Neural cell (in vitro differentiated cells): ENCODE results near the gene MRC2. TPM values are rescaled to one million over a fixed set of nuclear protein-coding genes. Genes with fewer than 3 reads are reported as not detected.

ENCODE experiments used
- H2AFZ ChIP-seq: fragments of 200-600, 300-800 bp; sonication (generic), shearing (Covaris generic); 2 replicates; pipeline ENCODE4 v1.6.0; 2014; ENCODE audit warnings: low read depth, mild to moderate bottlenecking, antibody characterized with exemption, low read length, moderate library complexity
- H3F3A ChIP-seq: fragments of 200-600 bp; shearing (Covaris generic); 2 replicates; pipeline ENCODE4 v1.6.1; 2016; ENCODE audit warnings: mild to moderate bottlenecking, moderate library complexity, mixed read lengths, antibody characterized with exemption, low read length; ENCODE audit not compliant: insufficient read depth, poor library complexity, severe bottlenecking
- H3K27ac ChIP-seq: fragments of 200-600, 300-800 bp; sonication (generic), shearing (Covaris generic); 2 replicates; pipeline ENCODE4 v1.5.1; 2014; ENCODE audit warnings: mild to moderate bottlenecking, low read length, moderate library complexity
- H3K27me3 ChIP-seq: fragments of 300-800, 200-600 bp; sonication (generic), shearing (Covaris generic); 2 replicates; pipeline ENCODE4 v1.6.0; 2014; ENCODE audit warnings: mild to moderate bottlenecking, low read depth, low read length, moderate library complexity; ENCODE audit not compliant: insufficient read depth
- H3K36me3 ChIP-seq: fragments of 300-800, 200-600 bp; sonication (generic), shearing (Covaris generic); 2 replicates; pipeline ENCODE4 v1.5.1; 2014; ENCODE audit warnings: mild to moderate bottlenecking, antibody characterized with exemption, low read length, moderate library complexity; ENCODE audit not compliant: insufficient read depth
- H3K4me2 ChIP-seq: fragments of 300-800, 200-600 bp; sonication (generic), shearing (Covaris generic); 2 replicates; pipeline ENCODE4 v1.6.0; 2014; ENCODE audit warnings: mild to moderate bottlenecking, low read length
- H3K4me3 ChIP-seq: fragments of 300-800, 200-600 bp; sonication (generic), shearing (Covaris generic); 2 replicates; pipeline ENCODE4 v1.5.1; 2014; ENCODE audit warnings: mild to moderate bottlenecking, low read length, moderate library complexity
- H3K79me2 ChIP-seq: fragments of 200-600 bp; shearing (Covaris generic); replicated peaks from 2 replicates; pipeline ENCODE4 v1.6.0; 2014; ENCODE audit warnings: mild to moderate bottlenecking, low read length, moderate library complexity; ENCODE audit not compliant: insufficient read depth
- H3K9ac ChIP-seq: fragments of 300-800, 200-600 bp; sonication (generic), shearing (Covaris generic); 2 replicates; pipeline ENCODE4 v1.6.1; 2016; ENCODE audit warnings: mild to moderate bottlenecking, low read length, mixed read lengths
- H3K9me2 ChIP-seq: fragments of 200-600 bp; shearing (Covaris generic); 2 replicates; pipeline ENCODE4 v1.6.1; 2016; ENCODE audit warnings: mild to moderate bottlenecking, low read length, mixed read lengths; ENCODE audit not compliant: insufficient read depth
- H3K9me3 ChIP-seq: fragments of 200-600, 300-800 bp; sonication (generic), shearing (Covaris generic); 2 replicates; pipeline ENCODE4 v1.6.1; 2016; ENCODE audit warnings: mild to moderate bottlenecking, mixed run types, low read length, moderate library complexity, mixed read lengths
- H4K20me1 ChIP-seq: fragments of 200-600 bp; shearing (Covaris generic); 2 replicates; pipeline ENCODE4 v1.6.1; 2016; ENCODE audit warnings: mild to moderate bottlenecking, mixed run types; ENCODE audit not compliant: insufficient read depth
- CTCF ChIP-seq: fragments of 450-650 bp; IDR thresholded peaks from 2 replicates; pipeline ENCODE4 v1.5.1; 2014; ENCODE audit warnings: antibody characterized with exemption, mild to moderate bottlenecking, moderate library complexity; ENCODE audit not compliant: poor library complexity, severe bottlenecking
- EP300 ChIP-seq: fragments of 450-650 bp; conservative IDR thresholded peaks from 2 replicates; pipeline ENCODE4 v1.6.1; 2014; ENCODE audit warnings: antibody characterized with exemption, mild to moderate bottlenecking, moderate library complexity; ENCODE audit not compliant: poor library complexity, severe bottlenecking
- EZH2 ChIP-seq: fragments of 200-600, 300-800 bp; shearing (Covaris generic), sonication (generic); IDR thresholded peaks from 2 replicates; pipeline ENCODE4 v1.6.1; 2014; ENCODE audit warnings: antibody characterized with exemption, low read length, borderline replicate concordance, mild to moderate bottlenecking; ENCODE audit not compliant: insufficient read depth, poor library complexity, severe bottlenecking
- MXI1 ChIP-seq: fragments of 450-650 bp; conservative IDR thresholded peaks from 2 replicates; pipeline ENCODE4 v1.6.1; 2014; ENCODE audit warnings: antibody characterized with exemption, mild to moderate bottlenecking; ENCODE audit not compliant: poor library complexity, severe bottlenecking
- POLR2AphosphoS5 ChIP-seq: IDR thresholded peaks from 2 replicates; pipeline ENCODE4 v1.6.1; 2012
- RAD21 ChIP-seq: fragments of 450-650 bp; conservative IDR thresholded peaks from 2 replicates; pipeline ENCODE4 v1.6.1; 2014; ENCODE audit warnings: antibody characterized with exemption, mild to moderate bottlenecking, moderate library complexity
- REST ChIP-seq: IDR thresholded peaks from 2 replicates; pipeline ENCODE4 v1.6.1; 2012; ENCODE audit warnings: borderline replicate concordance
- SMC3 ChIP-seq: fragments of 450-650 bp; conservative IDR thresholded peaks from 2 replicates; pipeline ENCODE4 v1.6.1; 2014; ENCODE audit warnings: antibody characterized with exemption, mild to moderate bottlenecking, moderate library complexity; ENCODE audit not compliant: poor library complexity
- TAF1 ChIP-seq: IDR thresholded peaks from 2 replicates; pipeline ENCODE4 v1.6.1; 2012; ENCODE audit warnings: low read depth
- polyA plus RNA-seq: library from polyadenylated mRNA; depleted of rRNA; stranded (reverse); fragments of >200 nt; gene quantifications from 2 replicates; pipeline ENCODE4 v1.2.3, GENCODE V29; 2014

Gene MRC2
- polyA plus RNA-seq, 1 donor from 2014 or later, result 0.36 TPM

- Histone ChIP-seq H3K4me2 (no peak overlapping the region), H3K9me3 (no peaks in the 10 kb centered on the region), H3K27ac (no peak overlapping the region), H3K9me2 (no peaks in the 10 kb centered on the region), H2AFZ (no peak overlapping the region), H3K4me3 (no peak overlapping the region), H3K36me3 (no peaks in the 10 kb centered on the region), H3K27me3 (no peaks in the 10 kb centered on the region), H3K9ac (no peak overlapping the region), H3K79me2 (peaks cover 17% of the 10 kb centered on the region), H3F3A (no peaks in the 10 kb centered on the region), H4K20me1 (no peaks in the 10 kb centered on the region)
- TF ChIP-seq POLR2AphosphoS5 (no peak), MXI1 (no peak), CTCF (no peak), EP300 (no peak), SMC3 (no peak), EZH2 (no peak), REST (no peak), RAD21 (no peak), TAF1 (no peak)
Observed at GRCh38 chr17:62700964-62701705, 73.7 kb downstream of the MRC2 start.

- H3K27me3 ChIP-seq, result no peaks in the 10 kb centered on the region
- no peak overlapping the region for H2AFZ ChIP-seq
- peaks cover 18% of the 10 kb centered on the region for H3K79me2 ChIP-seq
- no peak overlapping the region for H3K9ac ChIP-seq
- H3K4me3 ChIP-seq, result no peak overlapping the region
- no peak for TF ChIP-seq EP300
- no peak for TF ChIP-seq CTCF
- no peak for TF ChIP-seq REST
- TF ChIP-seq EZH2, result no peak
- no peak for TF ChIP-seq POLR2AphosphoS5
- TF ChIP-seq RAD21, result no peak
- TF ChIP-seq SMC3, result no peak
- TF ChIP-seq TAF1, result no peak
- no peaks in the 10 kb centered on the region for H4K20me1 ChIP-seq
- no peaks in the 10 kb centered on the region for H3K9me3 ChIP-seq
- H3K27ac ChIP-seq, result no peak overlapping the region
- no peaks in the 10 kb centered on the region for H3K36me3 ChIP-seq
- H3K4me2 ChIP-seq, result no peak overlapping the region
- H3F3A ChIP-seq, result no peaks in the 10 kb centered on the region
- no peaks in the 10 kb centered on the region for H3K9me2 ChIP-seq
Observed at GRCh38 chr17:62701706-62702085, 74.2 kb downstream of the MRC2 start.
